Measurements from ENCODE around the gene GRHL3.

The GRHL3 gene

GRCh38 chr1:24373044-24373443 lies 53.9 kb downstream of the GRHL3 start:
- DNase-seq (ENCODE audit: low spot score) (no peak), FAIRE-seq (no peak)

- FAIRE-seq (no peak), DNase-seq (ENCODE audit: low spot score) (no peak)
Measured at GRCh38 chr1:24373710-24374109, 54.6 kb downstream of the GRHL3 start.

DNA sequence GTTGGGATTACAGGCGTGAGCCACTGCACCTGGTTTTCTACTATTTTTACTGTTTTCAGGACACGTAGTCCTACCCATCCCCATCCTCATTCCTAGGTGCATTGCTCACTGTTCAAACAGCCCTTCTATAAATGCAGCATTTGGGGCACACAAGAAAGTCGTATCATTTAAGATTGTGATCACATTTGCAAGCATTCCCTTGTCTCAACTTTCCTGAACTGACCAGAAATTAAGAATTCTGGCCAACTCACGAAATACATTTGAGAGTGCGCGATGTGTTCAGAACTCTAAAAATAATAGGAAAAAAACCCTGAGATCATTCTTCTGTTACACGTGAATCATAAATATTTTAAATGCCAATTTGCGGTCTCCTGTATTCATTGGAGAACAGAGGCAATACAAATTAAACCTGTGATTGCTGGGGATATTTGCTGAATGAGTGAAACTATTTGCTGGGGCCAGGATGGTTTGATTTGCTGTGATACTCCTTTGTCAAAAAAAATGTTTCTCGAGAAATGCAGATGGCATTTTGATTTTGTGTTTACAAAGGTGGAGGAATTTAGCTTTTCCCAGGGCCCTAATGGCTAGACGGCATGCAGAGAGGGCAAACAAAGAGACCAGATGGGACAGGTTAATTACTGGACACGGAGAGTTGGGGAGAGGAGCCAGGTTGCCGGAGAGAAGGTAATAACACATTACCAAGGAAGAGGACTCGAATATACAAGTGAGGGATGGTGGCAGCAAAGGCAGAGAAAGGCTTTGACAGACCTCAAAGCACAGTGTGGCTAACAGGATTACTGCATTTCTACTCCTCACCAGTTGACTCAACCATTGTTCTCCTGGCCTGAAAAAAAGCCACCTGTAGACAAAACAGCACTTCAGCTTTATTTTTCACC lies 56.0 kb downstream of the GRHL3 start:
- FAIRE-seq: no peak
- peak; percentile 58 for DNase-seq (ENCODE audit: low spot score)

DNA sequence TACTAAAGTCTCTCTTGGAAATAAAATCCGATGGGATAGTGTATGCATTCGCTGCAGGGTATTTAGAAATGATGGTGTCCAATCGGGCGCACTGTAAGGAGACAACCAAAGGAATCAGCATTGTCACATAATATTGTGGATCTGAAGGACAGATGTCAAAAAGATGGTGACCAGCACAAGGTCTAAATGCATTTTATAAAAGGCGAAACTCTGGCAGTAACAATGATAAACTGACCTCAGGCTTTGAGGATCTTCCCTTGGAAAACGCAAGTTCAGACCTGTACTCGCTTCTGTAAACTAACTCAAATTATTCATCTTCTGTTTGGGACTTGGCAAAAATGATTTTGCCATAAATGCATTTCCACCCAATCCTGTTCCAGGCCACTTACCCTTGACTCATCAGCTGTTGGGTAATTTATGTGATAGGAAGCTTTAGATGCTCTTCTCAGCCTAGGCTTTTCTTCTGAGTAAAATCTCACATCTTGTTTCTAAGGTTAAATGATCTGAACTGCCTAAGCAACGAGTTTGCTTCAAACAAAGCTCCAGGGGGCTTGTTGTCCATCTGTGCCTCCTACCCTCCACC lies 60.7 kb downstream of the GRHL3 start:
- no peak for DNase-seq (ENCODE audit: low spot score)
- FAIRE-seq: no peak

DNA sequence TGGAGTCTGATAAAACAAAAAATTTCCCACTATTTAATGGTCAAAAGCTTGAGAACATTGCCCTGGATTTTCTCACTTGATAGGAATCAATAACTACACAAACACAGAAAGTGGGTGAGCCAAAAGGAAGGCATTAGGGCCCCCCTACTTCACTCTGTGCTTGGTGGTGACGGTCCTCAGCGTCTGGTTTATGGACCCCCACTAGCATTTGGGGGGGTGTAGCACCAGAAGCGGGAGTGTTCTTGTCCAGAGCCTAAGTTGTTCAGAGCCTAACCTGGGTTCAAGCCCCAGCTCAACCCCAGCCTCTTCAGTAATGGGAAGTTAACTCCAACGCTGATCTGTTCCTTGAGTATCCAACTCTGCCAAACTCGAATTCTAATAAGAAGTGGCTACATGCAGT lies 61.4 kb downstream of the GRHL3 start:
- FAIRE-seq: no peak
- no peak for DNase-seq (ENCODE audit: low spot score)

GRCh38 chr1:24381256-24381655 lies 62.1 kb downstream of the GRHL3 start:
- FAIRE-seq (no peak), DNase-seq (ENCODE audit: low spot score) (no peak)

DNA sequence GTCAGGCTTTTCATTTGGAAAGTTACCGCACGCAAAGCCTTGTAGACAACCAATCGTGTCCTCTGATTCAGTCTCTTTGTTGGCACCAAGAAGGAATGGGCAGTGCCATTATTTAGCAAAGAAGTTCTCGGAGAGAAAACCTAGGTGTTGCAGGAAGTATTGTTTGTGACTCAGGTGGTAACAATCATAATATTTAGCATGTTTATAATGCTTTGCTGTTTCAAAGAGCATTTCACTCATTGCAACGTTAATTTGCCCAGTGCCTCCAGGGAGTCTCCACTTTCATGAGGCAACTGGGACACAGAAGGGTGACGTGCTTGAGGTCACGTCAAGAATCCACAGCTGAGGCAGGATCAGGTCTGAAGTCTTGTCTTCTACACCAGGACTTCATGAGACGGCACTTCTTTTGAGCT lies 63.0 kb downstream of the GRHL3 start:
- FAIRE-seq (no peak), DNase-seq (ENCODE audit: low spot score) (no peak)

DNA sequence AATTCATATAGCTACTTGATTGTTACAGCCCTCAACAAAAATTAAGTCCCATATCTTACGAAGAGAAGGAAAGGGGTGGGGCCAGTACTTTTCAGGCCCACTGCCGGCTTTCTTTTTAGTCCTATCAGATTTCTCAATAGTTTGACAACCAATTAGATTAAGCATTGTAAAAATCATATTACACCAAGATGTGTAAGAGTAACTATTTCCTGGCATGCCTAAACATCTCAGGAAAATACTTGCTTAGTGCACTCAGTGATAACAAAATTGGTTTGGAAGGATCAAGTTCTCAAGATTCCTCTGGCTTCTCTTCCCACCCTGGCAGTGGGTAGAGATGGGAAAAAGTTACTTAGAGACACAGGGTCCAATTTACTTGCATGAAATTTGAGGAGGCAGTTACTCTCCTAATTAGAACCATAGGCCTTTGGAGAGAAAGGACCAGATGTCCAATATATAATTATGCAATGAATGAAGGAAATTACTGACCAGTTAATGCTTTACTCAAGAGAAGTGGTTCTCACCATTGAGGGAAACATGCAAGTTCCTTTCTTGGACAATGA lies 64.3 kb downstream of the GRHL3 start:
- DNase-seq (ENCODE audit: low spot score) (no peak), FAIRE-seq (no peak)

DNA sequence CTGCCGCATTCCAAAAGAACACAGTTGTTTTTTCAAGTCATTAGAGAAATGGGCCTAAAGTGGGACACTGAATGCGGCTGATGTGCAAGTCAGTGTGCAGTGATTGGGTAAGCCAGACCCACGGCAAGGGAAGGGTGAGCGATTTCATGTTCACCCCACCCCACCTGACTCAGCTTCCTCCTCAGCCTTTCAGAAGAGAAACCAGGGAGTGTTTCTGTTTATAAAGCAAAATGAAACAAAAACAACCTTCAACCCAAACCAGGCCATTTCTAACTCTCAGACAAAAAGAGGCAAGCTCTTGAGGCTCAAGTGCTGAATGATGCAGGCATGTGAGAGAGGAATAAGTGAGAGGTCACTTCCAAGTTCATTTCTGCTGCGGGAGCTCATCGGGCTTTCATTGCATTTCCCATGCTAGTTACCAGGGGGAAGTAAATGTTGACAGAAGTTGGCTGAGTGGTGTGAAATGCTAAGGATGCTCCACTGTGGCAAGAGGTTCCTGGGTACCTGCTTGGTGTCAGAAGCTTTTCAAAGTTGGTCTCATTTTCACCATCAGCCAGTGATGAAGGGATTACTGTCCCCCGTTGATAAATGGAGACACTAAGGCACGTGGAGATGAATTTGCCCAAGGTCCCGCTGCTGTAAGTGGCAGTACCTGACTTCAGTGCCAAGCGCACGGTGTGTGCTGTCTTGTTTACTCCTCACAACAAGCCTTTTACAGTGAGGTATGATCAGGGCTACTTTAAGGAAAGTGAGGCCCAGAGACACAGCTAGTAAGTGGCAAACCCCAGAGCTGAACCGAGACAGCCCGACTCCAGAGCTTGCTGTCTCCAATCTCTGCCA lies 65.3 kb downstream of the GRHL3 start:
- DNase-seq (ENCODE audit: low spot score) (no peak), FAIRE-seq (no peak)

- no peak for FAIRE-seq
- DNase-seq (ENCODE audit: low spot score): no peak
Measured at GRCh38 chr1:24385160-24385940, 66.2 kb downstream of the GRHL3 start.

- FAIRE-seq (no peak), DNase-seq (ENCODE audit: low spot score) (no peak)
Measured at GRCh38 chr1:24386241-24386640, 67.1 kb downstream of the GRHL3 start.

DNA sequence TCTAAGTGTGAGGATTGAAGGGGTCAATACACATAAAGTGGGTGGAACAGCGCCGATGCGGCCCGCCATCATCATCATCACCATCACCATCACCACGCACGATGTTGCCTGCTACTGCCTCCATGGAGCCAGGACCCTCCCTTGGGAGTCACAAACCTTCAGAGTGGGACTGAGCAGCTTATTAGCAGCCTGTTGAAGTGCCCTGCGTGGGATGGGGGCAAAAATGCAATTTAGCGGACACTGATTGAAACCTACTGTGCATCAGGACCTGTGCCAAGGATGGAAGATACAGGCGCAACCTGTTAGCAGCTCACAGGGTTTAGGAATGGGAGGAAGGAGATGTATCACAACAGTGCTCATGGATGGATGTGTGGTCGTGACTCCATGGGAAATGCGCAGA lies 67.8 kb downstream of the GRHL3 start:
- FAIRE-seq (no peak), DNase-seq (ENCODE audit: low spot score) (no peak)

GRCh38 chr1:24387636-24388175 lies 68.5 kb downstream of the GRHL3 start:
- no peak for FAIRE-seq
- DNase-seq (ENCODE audit: low spot score): no peak

GRCh38 chr1:24388331-24388885 lies 69.3 kb downstream of the GRHL3 start:
- no peak for FAIRE-seq

DNA sequence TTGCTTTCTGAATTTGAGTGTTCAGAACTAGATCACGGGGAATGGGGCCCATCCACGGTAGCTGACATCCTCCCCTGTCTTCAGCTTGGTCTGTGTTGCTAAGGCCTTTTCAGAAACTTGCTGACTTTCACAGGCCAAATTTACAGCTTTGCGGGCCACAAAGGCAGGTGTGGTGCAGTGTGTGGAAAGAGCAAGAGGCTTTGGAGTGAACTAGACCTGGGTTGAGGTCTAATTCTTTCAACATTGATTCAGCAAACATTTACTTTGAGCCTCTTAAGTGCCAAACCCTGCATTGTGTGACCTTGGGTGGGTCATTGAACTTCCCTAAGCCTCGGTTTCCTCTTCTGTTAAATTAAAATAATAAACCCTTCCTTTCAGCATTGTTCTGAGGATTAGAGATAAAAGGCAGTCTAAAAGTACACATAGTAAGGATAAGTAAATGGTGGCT lies 70.1 kb downstream of the GRHL3 start:
- DNase-seq (ENCODE audit: low spot score) (no peak), FAIRE-seq (no peak)

More at GRCh38 chr1:24388331-24388885, 69.3 kb downstream of the GRHL3 start:
- no peak for DNase-seq (ENCODE audit: low spot score)

DNA sequence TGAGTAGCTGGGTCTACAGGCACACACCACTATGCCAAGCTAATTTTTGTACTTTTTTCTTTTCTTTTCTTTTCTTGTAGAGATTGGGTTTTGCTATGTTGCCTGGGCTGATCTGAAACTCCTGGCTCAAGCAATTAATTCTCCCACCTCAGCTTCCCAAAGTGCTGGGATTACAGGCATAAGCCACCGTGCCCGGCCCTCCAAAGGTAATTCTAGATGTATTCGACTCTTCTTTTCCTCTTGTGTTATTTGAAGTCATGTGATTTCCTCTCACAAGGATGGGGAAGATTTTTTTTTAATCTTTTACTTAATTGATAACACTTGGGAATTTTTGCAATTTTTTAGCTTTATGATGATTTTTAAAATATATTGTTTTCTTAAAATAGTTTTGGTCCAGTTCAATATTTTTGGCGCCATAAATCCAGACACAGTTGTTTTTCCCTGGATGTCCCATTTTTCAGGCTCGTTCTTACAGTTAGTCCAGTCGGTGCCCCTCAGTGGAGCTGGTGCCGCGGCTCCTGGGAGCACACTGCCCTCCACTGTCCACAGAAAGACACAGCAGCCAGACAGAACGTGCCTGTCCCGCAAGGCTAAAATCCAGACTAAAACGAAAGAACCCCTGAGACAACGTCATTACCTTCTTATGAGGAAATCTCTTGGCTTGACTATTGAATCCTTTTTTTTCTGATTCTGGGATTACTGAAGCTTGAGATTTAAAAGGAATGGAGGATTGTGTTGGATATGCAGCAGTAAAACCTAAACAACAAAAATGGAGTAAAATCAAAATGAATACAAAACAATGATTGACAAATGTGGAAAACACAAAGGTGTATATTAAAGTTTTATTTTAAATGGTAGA lies 72.0 kb downstream of the GRHL3 start:
- DNase-seq (ENCODE audit: low spot score) (peak; percentile 82), FAIRE-seq (no peak)

GRCh38 chr1:24391882-24392603 lies 72.9 kb downstream of the GRHL3 start:
- FAIRE-seq: no peak
- DNase-seq (ENCODE audit: low spot score): peak; percentile 70

DNA sequence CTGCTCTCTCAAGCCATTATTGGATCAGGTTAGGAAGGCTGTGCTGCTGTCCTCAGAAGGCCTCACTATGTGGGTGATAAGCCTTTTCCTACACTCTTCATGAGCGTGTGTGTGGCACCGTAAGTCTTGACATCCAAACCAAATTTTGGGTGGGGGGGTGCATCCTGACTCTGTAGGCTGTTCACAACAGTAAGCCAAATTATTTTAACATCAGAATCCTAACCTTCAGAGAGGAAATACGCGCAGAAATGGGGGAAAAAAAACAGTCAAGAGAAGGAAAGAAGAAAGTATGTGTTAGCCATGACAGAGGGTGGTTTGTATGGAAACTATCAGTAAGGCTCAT lies 73.4 kb downstream of the GRHL3 start:
- FAIRE-seq (no peak), DNase-seq (ENCODE audit: low spot score) (no peak)
